Progenitor cell of endocrine pancreas (in vitro differentiated cells): Measurements from ENCODE around the gene URB1. TPM values are rescaled to one million over a fixed set of nuclear protein-coding genes. Genes with fewer than 3 reads are reported as not detected.

Source experiments
- DNase-seq: peaks from one replicate; pipeline ENCODE4 v3.0.0; 2021; ENCODE audit warnings: low spot score; ENCODE audit not compliant: unreplicated experiment
- H3K27ac Mint-ChIP-seq: 2 replicates; pipeline ENCODE4 v1.8.0; 2021; ENCODE audit warnings: mild to moderate bottlenecking, moderate library complexity, mixed read lengths
- H3K27me3 Mint-ChIP-seq: 2 replicates; pipeline ENCODE4 v1.8.0; 2021; ENCODE audit warnings: mixed read lengths
- H3K36me3 Mint-ChIP-seq: 2 replicates; pipeline ENCODE4 v1.8.0; 2022; ENCODE audit warnings: mixed read lengths; ENCODE audit not compliant: insufficient read depth
- H3K4me1 Mint-ChIP-seq: 2 replicates; pipeline ENCODE4 v1.8.0; 2021; ENCODE audit warnings: low read depth, mixed read lengths
- H3K4me3 Mint-ChIP-seq: 2 replicates; pipeline ENCODE4 v1.8.0; 2021; ENCODE audit warnings: low read depth, mild to moderate bottlenecking, moderate library complexity, mixed read lengths
- H3K9me3 Mint-ChIP-seq: 2 replicates; pipeline ENCODE4 v1.8.0; 2021; ENCODE audit warnings: low read depth, mixed read lengths
- CTCF ChIP-seq: fragments of 200-600 bp; sonication (generic); IDR thresholded peaks from one replicate; pipeline ENCODE4 v1.5.0; 2021; ENCODE audit warnings: antibody characterized with exemption, mild to moderate bottlenecking; ENCODE audit not compliant: unreplicated experiment
- total RNA-seq: library from RNA; stranded (reverse); gene quantifications from 2 replicates; pipeline ENCODE4 v1.2.1, GENCODE V29; 2021

URB1 gene
- total RNA-seq, 1 donor from 2014 or later, result 17.1 TPM

- DNase-seq, result no peak
- TF ChIP-seq CTCF, result no peak
- Mint-ChIP-seq H3K4me1 (no peaks in the 10 kb centered on the region), H3K36me3 (peaks cover 26% of the 10 kb centered on the region), H3K27me3 (no peaks in the 10 kb centered on the region), H3K27ac (no peak overlapping the region), H3K9me3 (no peaks in the 10 kb centered on the region), H3K4me3 (no peak overlapping the region)
Observed at GRCh38 chr21:32331444-32332305, 61.1 kb downstream of the URB1 start.

GRCh38 chr21:32330784-32331311 is 62.0 kb downstream of the URB1 start:
- Mint-ChIP-seq H3K4me3 (no peak overlapping the region), H3K27me3 (no peaks in the 10 kb centered on the region), H3K9me3 (no peaks in the 10 kb centered on the region), H3K4me1 (no peaks in the 10 kb centered on the region), H3K27ac (no peak overlapping the region), H3K36me3 (peaks cover 22% of the 10 kb centered on the region)
- TF ChIP-seq CTCF, result no peak
- no peak for DNase-seq

- DNase-seq, result no peak
Observed at GRCh38 chr21:32329776-32330175, 63.0 kb downstream of the URB1 start.

DNA sequence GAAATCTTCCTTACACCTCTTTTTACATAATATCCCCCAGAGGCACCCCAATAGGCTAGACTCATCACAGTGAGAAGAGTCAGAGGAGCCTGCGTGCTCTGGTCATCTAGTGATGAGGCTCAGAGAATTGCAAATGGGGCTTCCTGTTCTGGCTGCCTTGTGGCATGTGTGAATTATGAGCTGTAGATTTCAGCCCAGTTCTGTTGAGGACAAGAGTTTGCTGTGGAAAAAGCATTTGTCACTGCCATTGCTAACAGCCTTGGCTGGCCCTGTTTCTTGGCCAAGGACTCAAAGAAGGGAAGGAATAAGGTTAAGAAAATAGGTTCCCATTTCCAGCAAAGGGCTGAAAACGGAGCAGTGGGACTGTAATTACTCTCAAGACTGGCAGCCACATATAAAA is 63.5 kb downstream of the URB1 start:
- Mint-ChIP-seq H3K4me1 (no peaks in the 10 kb centered on the region), H3K4me3 (no peak overlapping the region), H3K27me3 (no peaks in the 10 kb centered on the region), H3K9me3 (no peaks in the 10 kb centered on the region), H3K36me3 (peaks cover 20% of the 10 kb centered on the region), H3K27ac (no peak overlapping the region)
- DNase-seq, result no peak
- TF ChIP-seq CTCF, result no peak

More at GRCh38 chr21:32329776-32330175, 63.0 kb downstream of the URB1 start:
- no peaks in the 10 kb centered on the region for H3K4me1 Mint-ChIP-seq
- peaks cover 19% of the 10 kb centered on the region for H3K36me3 Mint-ChIP-seq
- no peak overlapping the region for H3K27ac Mint-ChIP-seq
- no peaks in the 10 kb centered on the region for H3K9me3 Mint-ChIP-seq
- no peak for TF ChIP-seq CTCF
- H3K27me3 Mint-ChIP-seq, result no peaks in the 10 kb centered on the region
- no peak overlapping the region for H3K4me3 Mint-ChIP-seq

DNA sequence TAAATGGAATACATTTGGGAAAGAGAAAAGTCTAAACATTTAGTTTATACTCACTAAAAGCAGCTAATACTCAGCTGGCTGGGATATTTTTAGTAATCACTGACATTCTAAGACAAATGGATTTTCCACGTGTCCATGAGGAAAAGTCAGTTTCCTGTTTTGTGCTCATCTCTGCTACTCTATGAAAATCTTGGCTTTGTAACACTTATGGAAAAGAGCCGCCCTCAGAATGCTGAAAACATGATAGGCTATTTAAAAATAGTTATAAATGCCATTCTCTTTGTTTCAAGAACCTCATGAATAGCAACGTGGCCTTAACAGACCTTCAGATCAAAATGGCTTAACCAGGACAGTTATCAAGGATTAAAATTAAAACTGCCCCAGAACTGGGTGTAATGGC is 64.2 kb downstream of the URB1 start:
- Mint-ChIP-seq H3K9me3 (no peaks in the 10 kb centered on the region), H3K27me3 (no peaks in the 10 kb centered on the region), H3K4me3 (no peak overlapping the region), H3K4me1 (no peaks in the 10 kb centered on the region), H3K36me3 (peaks cover 21% of the 10 kb centered on the region), H3K27ac (no peak overlapping the region)
- TF ChIP-seq CTCF, result no peak
- no peak for DNase-seq
